ACHN (cell line): ENCODE data around the gene TMEM63C.

Source experiments
- DNase-seq: peaks from one replicate; pipeline ENCODE4 v3.0.0-alpha.2; 2015
- in situ Hi-C: cut with HindIII; loops from 2 replicates; pipeline ENCODE4 v1.10.0; 2017; ENCODE audit warnings: low sequenced_read_pairs, low pct_ligation_motif_present, low pct_unique_long_range_greater_than_20kb

TMEM63C gene

GRCh38 chr14:77181603-77182437 is at the start of gene TMEM63C:
Gene TMEM63C, plus strand, starts transcription at chr14:77181798. Its CDS starts 37,016 bp downstream, at chr14:77218814.
- peak; percentile 77 for DNase-seq
- in situ Hi-C loops, result no loop called here

GRCh38 chr14:77131871-77132486 is 49.6 kb upstream of the TMEM63C start:
- in situ Hi-C loops, result no loop called here
- DNase-seq, result no peak

- in situ Hi-C loops, result no loop called here
- peak; percentile 74 for DNase-seq
Measured at GRCh38 chr14:77133720-77134338, 47.8 kb upstream of the TMEM63C start.

- in situ Hi-C loops, result no loop called here
Measured at GRCh38 chr14:77139022-77139421, 42.6 kb upstream of the TMEM63C start.

GRCh38 chr14:77139540-77140358 is 41.8 kb upstream of the TMEM63C start:
- in situ Hi-C loops, result no loop called here
- peak; percentile 42 for DNase-seq

More at GRCh38 chr14:77139022-77139421, 42.6 kb upstream of the TMEM63C start:
- no peak for DNase-seq

- in situ Hi-C loops, result no loop called here
- DNase-seq, result no peak
Measured at GRCh38 chr14:77140359-77141213, 41.0 kb upstream of the TMEM63C start.

- in situ Hi-C loops, result no loop called here
- peak; percentile 35 for DNase-seq
Measured at GRCh38 chr14:77141214-77142004, 40.2 kb upstream of the TMEM63C start, which contains the start of gene ZDHHC22. Gene ZDHHC22, minus strand, starts transcription at chr14:77141791. Its CDS starts 2,053 bp downstream, at chr14:77139738.

- in situ Hi-C loops, result no loop called here
- DNase-seq, result no peak
Measured at GRCh38 chr14:77142005-77142800, 39.4 kb upstream of the TMEM63C start.

- no peak for DNase-seq
- in situ Hi-C loops, result no loop called here
Measured at GRCh38 chr14:77143071-77143470, 38.5 kb upstream of the TMEM63C start.

GRCh38 chr14:77144412-77145115 is 37.0 kb upstream of the TMEM63C start:
- in situ Hi-C loops, result no loop called here
- no peak for DNase-seq

- in situ Hi-C loops, result no loop called here
Measured at GRCh38 chr14:77145975-77146740, 35.4 kb upstream of the TMEM63C start.

GRCh38 chr14:77148510-77149231 is 32.9 kb upstream of the TMEM63C start:
- in situ Hi-C loops, result no loop called here
- DNase-seq, result no peak

More at GRCh38 chr14:77145975-77146740, 35.4 kb upstream of the TMEM63C start:
- DNase-seq, result no peak

GRCh38 chr14:77151245-77151644 is 30.4 kb upstream of the TMEM63C start:
- in situ Hi-C loops, result no loop called here
- DNase-seq, result peak; percentile 28

- DNase-seq, result peak; percentile 40
- in situ Hi-C loops, result no loop called here
Measured at GRCh38 chr14:77151918-77152588, 29.5 kb upstream of the TMEM63C start.
